Activated CD4-positive, alpha-beta T cell treated with anti-CD3 and anti-CD28 coated beads for 24 hours (primary cell): ENCODE results near the gene SLC39A11.
"Not testable (repeated sequence)": the region's sequence is repeated elsewhere in the genome, so short reads cannot be mapped to it uniquely, and the experiment has no call there.

ENCODE experiments used
- DNase-seq, 2 donors: peaks; one replicate each; pipeline ENCODE4 v3.0.0-alpha.2; 2020; ENCODE audit warnings: low read depth in 2 of 2

Gene SLC39A11

DNA sequence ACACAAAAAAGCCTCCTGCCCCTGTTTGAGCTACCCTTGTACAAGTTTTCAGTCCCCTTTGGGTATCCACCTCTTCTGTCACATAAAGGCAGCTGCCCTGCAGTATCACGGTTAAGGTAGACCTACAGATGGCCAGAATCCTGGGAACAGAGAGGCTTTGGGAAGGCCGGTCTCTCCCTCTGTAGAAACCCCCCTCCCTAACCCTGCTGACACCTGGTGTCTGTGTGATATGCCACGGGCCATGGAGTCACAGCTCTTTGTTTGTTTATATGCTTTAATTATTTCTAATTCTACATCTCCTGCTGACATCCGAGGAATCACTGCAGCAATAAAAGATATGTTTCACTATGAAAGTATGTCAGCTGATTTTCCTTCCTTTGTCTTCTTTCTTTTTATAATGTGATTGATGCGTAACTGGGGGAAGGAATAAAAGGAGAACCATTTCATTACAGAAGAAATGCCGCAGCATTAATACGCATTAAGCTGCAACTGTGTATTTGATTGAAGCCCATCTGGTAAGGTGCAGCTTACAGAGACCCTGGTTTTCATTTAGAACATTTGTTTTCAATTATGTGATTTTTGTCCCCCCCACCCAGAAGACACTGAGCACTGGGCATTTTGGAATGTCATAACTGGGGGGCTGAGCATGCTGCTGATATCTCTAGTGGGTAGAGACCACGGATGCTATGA is 142.1 kb downstream of the SLC39A11 start:
- DNase-seq: no peak

- no peak for DNase-seq
Measured at GRCh38 chr17:72948115-72948514, 144.4 kb downstream of the SLC39A11 start.

DNA sequence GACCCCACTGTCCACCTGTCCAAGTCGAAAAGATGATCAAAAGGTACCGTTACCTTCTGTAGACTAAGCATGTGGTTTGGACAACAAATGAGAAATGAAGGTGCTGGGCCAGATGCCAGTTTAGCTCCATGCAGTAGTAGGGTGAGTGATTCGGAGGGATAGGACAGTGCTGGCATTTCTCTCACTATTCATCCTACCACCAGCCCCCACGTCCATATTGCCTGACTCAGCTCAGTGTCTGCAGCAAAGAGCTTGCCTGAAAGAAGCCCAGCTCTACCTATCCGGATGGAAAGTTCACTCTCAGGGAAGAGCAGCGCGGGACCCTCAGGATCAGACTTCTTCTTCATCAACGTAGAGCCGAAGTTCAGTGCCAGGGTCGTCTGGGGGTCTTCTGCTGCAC is 145.0 kb downstream of the SLC39A11 start:
- no peak for DNase-seq

DNA sequence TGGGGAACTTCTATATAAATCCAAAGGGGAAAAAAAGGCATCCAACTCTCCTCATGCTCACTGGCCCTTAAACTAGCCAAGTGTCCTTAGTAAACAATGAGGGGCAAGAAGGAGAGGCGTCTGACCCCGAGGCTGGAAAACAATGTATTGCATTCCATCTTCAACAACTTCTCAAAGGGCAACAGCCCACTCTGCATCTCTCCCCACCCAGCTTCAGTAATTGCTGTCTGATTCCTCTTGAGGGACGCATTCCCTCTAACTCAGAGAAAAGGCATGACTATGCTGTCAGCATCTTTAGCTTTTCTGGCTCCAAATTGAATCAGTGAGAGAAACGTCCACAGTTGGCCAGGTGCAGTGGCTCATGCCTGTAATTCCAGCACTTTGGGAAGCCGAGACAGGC is 145.8 kb downstream of the SLC39A11 start:
- DNase-seq: no peak

- DNase-seq: no peak
Measured at GRCh38 chr17:72946156-72946555, 146.3 kb downstream of the SLC39A11 start.

DNA sequence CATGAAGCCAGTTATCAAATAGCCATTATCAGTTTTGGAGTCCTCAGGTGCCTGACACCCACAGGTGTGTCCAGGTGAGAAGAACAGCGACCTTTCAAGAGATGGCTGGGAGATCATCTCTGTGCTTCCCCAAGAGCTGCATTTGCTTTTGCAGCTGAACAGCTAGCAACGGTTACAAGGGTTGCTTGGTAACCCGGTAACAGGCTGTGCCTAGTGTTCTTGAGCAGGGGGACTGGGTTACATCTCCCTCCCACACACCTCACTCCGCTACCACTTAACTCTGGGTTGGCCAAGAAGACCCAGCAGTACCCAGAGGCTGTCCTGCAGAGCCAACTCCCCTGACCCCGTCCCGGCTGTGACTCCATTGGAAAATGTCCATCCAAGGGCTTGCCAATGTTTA is 147.0 kb downstream of the SLC39A11 start:
- DNase-seq: no peak

GRCh38 chr17:72943826-72944689 is 148.4 kb downstream of the SLC39A11 start:
- no peak for DNase-seq

DNA sequence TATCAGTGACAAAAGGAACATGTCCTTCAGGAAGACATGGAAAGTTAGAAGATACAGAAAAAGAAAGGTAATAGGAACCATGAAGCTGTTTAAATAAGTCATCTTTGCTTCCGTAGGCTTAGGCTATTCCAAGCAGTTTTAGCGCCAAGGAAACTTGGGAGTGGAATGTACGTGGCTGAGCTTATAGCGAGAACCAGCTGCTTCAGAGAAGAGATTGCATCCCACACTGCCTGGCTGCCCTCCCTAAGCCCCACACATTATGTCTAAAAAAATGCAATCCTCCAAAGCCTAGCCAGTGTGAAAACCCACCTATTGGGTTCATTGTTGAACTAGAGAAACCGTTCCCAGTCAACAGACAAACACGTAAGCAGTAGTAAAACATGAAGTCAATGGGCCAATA is 149.9 kb downstream of the SLC39A11 start:
- no peak for DNase-seq

- DNase-seq: no peak
Measured at GRCh38 chr17:72940496-72940895, 152.0 kb downstream of the SLC39A11 start.

GRCh38 chr17:72938482-72938881 is 154.0 kb downstream of the SLC39A11 start:
- DNase-seq: no peak

DNA sequence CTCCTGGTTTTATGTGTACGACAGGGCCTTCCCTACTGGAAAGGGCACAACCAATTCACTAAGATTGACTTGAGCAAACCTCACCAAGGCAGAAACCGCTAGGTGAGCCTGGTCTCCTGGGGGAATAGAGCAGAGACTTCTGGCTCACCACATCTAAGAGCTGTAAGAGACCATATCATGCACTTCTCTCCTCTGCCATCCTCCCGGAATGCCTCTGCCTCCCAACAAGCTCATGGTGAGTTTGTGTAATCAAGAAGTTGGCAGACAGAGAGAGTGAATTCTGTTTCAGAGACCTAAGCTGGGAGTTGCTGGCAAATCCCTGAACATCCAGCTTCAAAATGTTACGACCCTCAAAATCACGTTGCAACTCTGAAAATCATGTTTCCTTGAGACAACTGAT is 154.8 kb downstream of the SLC39A11 start:
- no peak for DNase-seq

DNA sequence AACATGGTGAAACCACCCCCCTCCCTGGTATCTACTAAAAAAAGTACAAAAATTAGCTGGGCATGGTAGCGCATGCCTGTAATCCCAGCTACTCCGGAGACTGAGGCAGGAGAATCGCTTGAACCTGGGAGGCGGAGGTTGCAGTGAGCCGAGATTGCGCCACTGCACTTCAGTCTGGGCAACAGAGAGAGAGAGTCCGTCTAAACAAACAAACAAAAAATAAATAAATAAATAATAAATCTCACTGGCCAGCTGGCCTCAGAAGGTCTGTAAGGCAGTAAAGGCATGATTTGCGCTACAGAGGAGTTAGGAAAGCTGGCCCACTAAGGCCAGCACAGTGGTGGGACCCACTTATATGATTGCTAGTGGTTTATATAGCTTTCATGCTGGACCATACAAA is 155.2 kb downstream of the SLC39A11 start:
- DNase-seq: not testable (repeated sequence)

GRCh38 chr17:72935984-72936383 is 156.5 kb downstream of the SLC39A11 start:
- DNase-seq: no peak

DNA sequence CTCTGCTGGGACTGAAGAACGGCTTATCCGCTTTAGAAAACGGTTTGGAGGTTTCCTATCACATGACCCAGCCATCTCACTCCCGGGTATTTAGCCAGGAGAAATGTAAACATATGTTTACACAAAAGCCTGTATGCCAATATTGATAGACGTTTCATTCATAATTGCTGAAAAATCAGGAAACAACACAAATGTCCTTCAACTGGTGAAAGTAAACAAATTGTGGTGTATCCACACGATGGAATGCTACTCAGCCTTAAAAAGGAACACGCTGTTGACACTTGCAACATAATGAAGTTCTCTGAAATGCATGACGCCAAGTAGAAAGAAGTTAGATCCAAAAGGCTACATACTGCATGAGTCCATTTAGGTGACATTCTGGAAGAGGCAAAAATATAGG is 157.6 kb downstream of the SLC39A11 start:
- DNase-seq: no peak

DNA sequence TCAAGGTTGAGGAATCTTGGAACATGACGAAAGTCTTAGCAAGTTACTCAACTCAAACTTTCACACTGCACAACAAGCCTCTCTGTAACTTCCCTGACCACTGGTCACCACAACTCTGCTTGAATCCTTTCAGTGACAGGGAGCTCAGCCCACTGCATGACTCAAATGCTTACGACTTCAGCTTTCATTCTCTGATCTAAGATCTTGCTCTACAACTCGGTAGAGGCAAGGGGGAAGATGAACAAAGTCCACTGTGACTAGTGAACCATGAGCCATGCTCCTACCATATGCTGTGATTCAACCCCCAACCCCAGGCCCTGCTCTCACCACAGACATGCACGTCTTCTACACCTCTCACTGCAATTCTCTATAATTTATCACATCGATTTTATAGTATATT is 160.9 kb downstream of the SLC39A11 start:
- DNase-seq: no peak

DNA sequence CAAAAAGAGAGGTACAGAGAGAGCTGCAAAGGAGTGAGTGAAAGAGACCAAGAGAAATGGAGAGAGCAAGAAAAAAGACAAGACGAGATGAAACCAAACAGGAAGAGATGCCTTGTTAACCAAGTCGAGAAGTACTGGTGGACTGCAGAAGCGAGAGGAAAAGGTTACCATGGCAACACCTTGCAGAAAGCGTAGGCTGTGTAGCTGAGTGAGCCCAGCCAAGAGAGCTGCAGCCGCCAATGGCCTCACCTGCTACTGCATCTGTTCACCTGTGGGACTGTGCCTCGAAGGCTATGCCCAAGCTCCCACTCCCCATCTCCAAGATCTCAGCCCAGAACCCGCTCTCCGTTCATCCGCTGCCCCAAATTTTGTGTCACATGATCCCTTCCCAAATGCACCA is 161.3 kb downstream of the SLC39A11 start:
- no peak for DNase-seq

DNA sequence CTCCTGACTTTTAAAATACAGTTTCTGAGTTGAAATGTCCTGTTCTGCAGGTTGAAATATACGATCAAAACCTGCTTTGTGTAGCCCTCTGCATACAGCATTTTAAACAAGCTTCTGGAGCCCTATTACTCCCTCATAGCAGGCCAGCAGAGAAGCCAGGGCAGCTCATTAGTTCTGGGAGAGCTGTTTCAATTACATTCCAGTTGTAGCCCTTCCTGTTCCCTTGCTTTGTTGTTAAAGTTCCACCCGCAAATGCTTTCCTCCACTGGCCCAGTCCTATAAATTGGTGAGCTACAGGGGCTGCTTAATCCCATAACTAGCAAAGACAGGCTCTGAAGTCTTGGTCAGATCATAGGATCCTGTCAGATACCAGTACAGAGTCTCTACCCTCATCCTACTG is 162.5 kb downstream of the SLC39A11 start:
- no peak for DNase-seq

GRCh38 chr17:72928454-72929136 is 163.9 kb downstream of the SLC39A11 start:
- no peak for DNase-seq

DNA sequence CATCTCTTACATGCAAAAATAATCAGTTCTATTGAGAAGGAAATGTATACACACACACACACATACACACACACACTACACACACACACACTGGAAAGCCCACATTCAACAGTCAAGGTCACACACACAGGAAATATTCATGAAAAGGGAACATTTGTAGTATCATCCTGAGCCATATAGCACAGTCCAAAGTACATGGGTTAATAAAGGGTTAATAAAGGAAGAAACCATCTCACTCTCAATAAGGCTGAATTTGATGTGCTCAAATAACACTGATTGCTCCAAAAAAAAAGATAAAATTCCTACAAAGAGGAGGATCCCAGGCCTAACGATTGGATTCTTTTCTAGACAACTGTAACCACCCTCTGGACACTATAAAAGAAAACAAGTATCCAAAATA is 164.7 kb downstream of the SLC39A11 start:
- DNase-seq: no peak

- no peak for DNase-seq
Measured at GRCh38 chr17:72927146-72927545, 165.3 kb downstream of the SLC39A11 start.

GRCh38 chr17:72926171-72926570 is 166.3 kb downstream of the SLC39A11 start:
- DNase-seq: no peak

DNA sequence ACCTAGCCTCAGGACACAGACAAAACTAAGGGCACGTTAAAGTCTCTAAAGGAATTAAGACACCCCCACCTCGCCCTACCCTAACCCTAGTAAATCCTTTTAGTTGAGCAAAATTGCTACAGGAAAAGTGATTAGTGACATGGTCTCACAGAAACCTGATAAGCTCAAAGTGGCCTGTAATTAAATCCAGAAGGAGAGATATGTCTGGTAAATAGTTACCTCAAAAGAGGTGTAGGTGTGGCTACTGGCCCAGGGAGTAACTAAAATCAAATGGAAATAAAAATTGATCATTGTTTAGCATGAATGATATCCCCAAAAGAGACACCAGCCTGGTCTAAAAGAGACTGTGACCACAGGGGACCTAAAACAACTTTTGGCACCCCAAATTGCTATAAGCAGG is 168.3 kb downstream of the SLC39A11 start:
- no peak for DNase-seq

GRCh38 chr17:72922219-72922618 is 170.3 kb downstream of the SLC39A11 start:
- no peak for DNase-seq
